Measurements from ENCODE around the gene ARHGAP22. TPM values are rescaled to one million over a fixed set of nuclear protein-coding genes. Genes with fewer than 3 reads are reported as not detected.

ARHGAP22 gene
- total RNA-seq, 1 experiment from 2014 or later: 3.0 TPM

DNA sequence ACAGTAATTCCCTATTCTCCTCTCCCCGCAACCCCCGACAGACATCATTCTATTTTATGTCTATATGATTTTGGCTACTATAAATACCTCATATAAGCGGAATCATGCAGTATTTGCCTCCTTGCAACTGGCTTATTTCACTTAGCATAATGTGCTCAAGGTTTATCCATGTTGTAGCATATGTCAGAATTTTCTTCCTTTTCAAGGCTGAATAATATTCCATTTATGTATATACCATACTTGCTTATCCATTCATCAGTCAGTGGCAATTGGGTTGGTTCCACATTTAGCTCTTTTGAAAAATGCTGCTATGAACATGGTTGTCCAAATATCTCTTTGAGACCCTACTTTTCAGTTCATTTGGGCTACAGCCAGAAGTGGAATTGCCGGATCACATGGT is 191.9 kb downstream of the ARHGAP22 start:
- DNase-seq (ENCODE audit: extremely low read depth, low read depth): no peak

DNA sequence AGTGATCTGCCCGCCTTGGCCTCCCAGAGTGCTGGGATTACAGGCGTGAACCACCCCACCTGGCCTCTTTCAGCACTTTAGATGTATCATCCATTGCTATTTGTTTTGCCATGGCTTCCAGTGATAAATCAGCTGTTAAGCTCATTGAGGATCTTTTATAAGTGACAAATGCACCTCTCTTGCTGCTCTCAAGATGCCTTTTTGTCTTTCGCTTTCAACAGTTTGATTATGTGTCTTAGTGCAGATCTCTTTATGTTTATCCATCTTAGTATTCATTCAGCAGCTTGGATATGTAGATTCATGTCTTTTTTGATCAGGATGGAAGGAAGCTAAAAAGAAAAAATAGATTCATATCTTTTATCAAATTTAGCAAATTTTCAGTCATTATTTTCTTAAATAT is 192.8 kb downstream of the ARHGAP22 start:
- DNase-seq (ENCODE audit: extremely low read depth, low read depth): no peak

DNA sequence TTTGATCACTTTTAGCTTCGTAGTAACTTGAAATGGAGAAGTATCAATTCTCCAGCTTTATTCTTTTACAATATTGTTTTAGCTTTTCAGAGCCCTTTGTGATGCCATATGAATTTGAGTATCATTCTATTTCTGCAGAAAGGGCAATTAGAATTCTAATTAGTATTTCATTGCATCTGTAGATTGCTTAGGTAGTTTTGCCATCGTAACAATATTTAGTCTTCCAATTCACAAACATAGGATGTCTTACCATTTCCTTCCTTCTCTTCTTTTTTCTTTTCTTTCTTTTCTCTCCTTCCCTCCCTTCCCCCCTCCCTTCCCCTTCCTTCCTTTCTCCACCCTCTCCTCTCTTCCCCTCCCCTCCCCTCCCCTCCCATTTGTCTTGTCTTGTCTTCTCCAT is 193.4 kb downstream of the ARHGAP22 start:
- no peak for DNase-seq (ENCODE audit: extremely low read depth, low read depth)

DNA sequence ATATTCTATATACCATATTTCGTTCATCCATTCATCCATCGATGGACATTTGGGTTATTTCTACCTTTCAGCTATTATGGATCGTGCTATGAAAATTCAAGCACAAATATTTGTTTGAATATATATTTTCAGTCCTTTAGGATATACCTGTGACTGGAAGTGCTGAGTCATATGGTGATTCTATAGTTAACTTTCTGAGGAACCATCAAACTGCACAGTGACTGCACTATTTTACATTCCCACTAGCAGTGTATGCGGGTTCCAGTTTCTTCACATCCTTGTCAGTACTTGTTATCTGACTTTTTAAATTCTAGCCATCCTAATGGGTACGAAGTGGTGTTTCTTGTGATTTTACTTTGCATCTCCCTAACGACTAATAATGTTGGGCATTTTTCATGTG is 194.4 kb downstream of the ARHGAP22 start:
- no peak for DNase-seq (ENCODE audit: extremely low read depth, low read depth)

DNA sequence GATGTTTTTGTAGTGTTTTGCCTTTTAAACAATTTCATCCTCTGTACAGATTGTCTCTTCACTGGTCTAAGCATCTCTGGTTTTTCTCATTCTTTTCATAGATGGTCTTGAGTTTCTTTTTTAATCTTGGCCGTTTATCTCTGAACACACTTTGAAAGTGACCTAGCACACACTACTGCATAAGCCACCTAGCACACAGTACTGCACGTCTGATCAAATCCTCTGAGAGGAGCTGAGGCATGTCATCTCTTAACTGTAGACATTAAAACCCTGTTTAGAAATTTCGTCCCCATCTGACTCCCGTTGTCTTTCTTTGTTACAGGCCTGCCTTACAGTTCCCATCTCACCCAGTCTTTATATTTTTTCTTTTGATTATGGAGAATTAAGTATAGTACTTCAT is 198.2 kb downstream of the ARHGAP22 start:
- no peak for DNase-seq (ENCODE audit: extremely low read depth, low read depth)

DNA sequence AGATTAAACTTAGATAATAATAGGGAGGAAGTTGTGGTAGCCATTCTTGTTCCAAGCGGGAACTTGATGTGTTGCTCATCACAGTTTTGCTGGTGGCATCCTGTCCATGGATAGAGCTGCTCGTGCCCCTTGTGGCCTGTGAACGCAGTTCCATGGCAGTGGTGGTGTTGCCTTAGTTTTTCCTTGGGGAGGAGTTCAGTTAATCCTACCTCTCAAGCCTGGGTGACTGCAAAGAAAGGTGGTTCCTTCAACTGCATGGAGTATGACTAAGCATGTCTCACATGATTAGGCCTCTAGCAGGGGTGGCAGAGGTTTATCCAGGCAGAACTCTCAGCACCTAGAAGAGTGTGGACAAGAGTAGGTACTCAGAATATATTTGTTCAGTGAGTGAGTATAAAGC is 198.7 kb downstream of the ARHGAP22 start:
- DNase-seq (ENCODE audit: extremely low read depth, low read depth): no peak

DNA sequence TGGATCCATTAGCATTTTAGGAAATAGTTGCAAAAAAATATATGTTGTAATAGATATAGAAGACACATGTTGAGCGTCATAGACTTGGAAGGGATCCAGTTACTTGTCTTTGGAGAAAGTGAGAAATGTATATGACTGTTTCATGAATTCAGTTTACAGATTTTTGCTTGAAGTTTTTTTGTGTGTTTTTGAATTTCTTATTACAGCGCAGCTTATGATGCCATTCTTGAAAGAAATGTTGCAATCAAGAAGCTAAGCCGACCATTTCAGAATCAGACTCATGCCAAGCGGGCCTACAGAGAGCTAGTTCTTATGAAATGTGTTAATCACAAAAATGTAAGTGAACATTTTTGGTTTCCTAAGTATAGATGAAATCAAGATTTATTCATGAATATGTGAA is 200.2 kb downstream of the ARHGAP22 start:
- no peak for DNase-seq (ENCODE audit: extremely low read depth, low read depth)

DNA sequence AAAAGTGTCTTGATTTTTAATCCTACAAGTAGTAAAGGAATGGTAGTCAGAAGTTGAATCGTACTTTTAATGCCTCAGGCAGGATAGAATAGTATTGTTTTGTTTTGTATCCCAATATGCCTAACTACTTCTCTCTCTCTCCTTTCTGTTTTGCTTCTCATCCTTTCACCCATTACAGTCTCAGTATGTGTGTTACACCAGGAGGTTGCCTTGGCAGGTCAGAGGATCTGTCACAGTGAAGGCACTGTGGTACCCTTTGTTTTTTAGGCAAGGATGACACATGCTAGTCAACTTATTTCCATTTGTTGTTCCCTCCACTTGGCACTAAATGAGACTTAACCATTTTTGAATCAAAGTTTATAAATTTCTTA is 204.0 kb downstream of the ARHGAP22 start:
- no peak for DNase-seq (ENCODE audit: extremely low read depth, low read depth)

DNA sequence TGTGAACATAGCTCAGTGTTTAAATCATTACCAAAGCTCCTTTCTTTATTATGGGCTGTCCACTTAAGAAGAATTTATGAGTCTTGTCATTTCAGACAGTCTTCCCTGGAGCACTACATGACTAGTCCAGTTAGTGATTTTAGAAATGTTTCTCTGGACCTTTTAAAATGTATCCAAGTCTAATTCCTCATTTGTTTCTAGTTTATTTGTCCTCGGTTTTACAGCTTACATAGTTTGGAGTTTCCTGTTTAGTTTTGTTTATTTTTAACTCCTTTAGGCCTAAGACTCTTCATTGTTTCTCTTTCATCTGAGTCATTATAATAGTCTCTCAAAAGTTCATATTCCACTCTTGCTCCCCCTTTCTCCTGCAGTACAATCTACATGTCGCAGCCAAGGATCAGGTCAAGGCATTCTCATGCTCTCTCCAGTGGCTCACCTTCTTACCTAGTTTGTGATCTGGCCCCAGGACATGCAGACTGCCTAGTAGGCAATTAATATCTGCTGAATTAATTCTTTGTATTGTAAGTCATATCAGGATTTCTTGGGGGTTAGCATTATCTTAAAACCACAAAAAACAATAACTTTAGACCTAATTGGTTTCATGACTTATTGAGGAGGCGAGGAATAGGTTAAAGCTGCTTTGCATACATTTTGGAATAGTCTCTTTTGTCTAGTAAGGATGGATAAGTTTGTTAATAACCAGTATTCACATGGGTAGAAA is 204.6 kb downstream of the ARHGAP22 start:
- DNase-seq (ENCODE audit: extremely low read depth, low read depth): no peak

DNA sequence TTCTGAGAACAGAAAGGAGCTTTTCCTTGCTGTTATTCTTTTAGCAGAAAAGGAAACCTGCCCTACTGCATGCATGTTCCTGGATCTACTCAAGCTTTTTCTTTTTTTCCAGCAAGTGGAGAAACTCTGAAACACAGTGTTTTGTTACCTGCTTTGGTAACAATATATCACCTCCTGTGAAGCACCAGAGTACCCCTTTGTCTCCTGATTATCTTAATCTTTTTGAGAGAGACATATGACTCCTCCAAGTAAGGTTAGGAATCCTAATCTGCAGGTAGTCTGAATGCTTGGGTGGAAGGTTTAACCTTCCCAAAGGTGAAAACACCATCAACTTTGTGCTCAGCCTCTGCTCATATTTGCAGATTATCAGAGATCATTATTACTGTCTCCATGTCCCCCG is 205.3 kb downstream of the ARHGAP22 start:
- no peak for DNase-seq (ENCODE audit: extremely low read depth, low read depth)

DNA sequence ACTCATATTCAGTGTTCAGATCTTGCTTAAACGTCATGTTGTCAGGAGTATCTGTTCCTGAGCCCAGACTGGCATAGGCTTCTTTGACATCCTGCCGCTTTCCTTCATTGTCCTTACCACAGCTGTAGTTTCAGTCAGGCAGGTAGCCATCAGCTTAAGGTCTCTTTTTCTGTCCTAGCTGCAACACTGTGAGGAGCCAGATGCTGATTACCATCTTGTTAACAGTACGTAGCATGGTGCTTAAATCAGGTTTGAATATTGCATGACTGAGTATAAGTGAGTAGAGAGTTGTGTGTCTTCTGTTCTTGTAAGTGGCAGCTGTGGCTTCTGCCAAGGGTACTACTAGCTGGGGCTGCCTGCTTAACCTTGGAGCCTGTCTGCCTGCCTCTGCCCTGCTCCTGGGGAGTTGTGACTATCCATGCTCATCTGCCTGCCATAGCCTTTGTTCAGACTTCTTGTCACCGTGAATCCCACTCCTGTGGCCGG is 205.8 kb downstream of the ARHGAP22 start:
- no peak for DNase-seq (ENCODE audit: extremely low read depth, low read depth)

DNA sequence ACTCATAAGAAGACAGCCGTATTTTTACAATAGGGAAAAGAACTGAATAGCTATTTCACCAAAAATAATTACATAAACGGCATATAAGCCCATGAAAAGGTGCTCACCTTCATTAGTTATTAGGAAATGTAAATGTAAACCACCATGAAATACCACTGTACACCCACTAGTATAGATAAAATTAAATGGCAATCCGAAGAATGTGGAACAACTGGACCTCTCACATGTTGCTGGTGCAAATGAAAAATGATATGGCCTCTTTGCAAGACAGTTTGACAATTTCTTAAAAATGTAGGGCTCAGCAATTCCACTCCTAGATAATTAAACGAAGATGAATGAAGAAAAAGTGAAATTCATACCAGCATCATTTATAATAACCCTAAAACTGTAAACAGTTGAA is 206.6 kb downstream of the ARHGAP22 start:
- DNase-seq (ENCODE audit: extremely low read depth, low read depth): no peak

Small RNAs within 50 kb of the gene (small RNA-seq; reads per million reads assigned to genes)
- gene AC016397.1: 0 reads per million in 2 experiments

Other genes with a start within 250 kb of the ARHGAP22 start
- gene WDFY4, start 79.8 kb upstream of the ARHGAP22 start, total RNA-seq (2014; rRNA removed; shearing (Covaris generic)): not detected in 2 replicates